Esophagus (tissue), 2 donors: ENCODE measurements around the gene TRPV3. TPM values are rescaled to one million over a fixed set of nuclear protein-coding genes. Genes with fewer than 3 reads are reported as not detected.
A peak's percentile ranks its signal among the peaks of the same experiment; 100 is the strongest.
"Not testable (repeated sequence)": the region's sequence is repeated elsewhere in the genome, so short reads cannot be mapped to it uniquely, and the experiment has no call there.

Source experiments
- H3K27ac ChIP-seq, 2 donors: one replicate each; pipeline ENCODE4 v1.5.1; 2013; ENCODE audit warnings: low read depth in 2 of 2, mild to moderate bottlenecking in 2 of 2, inconsistent platforms in 1 of 2, low read length in 1 of 2, moderate library complexity in 1 of 2
- H3K27me3 ChIP-seq, 2 donors: one replicate each; pipeline ENCODE4 v1.6.1; 2013; ENCODE audit warnings: low read length in 2 of 2, control low read depth in 1 of 2, mild to moderate bottlenecking in 1 of 2; ENCODE audit not compliant: insufficient read depth in 2 of 2, control insufficient read depth in 1 of 2
- H3K36me3 ChIP-seq, 2 donors: one replicate each; pipeline ENCODE4 v1.6.1; 2013; ENCODE audit warnings: low read length in 1 of 2; ENCODE audit not compliant: control insufficient read depth in 2 of 2, insufficient read depth in 2 of 2
- H3K4me1 ChIP-seq, 2 donors: one replicate each; pipeline ENCODE4 v1.6.1; 2013; ENCODE audit warnings: low read length in 1 of 2; ENCODE audit not compliant: control insufficient read depth in 2 of 2, insufficient read depth in 2 of 2
- H3K4me3 ChIP-seq, 2 donors: one replicate each; pipeline ENCODE4 v1.5.1; 2013; ENCODE audit warnings: low read length in 2 of 2, mild to moderate bottlenecking in 2 of 2, low read depth in 1 of 2, moderate library complexity in 1 of 2
- H3K9me3 ChIP-seq, 2 donors: one replicate each; pipeline ENCODE4 v1.6.1; 2013; ENCODE audit warnings: mild to moderate bottlenecking in 2 of 2, low read depth in 1 of 2, low read length in 1 of 2, moderate library complexity in 1 of 2; ENCODE audit not compliant: control insufficient read depth in 2 of 2, insufficient read depth in 1 of 2
- WGBS, 2 donors: extraction: QIAGEN DNeasy Blood & Tissue Kit; methylation state at CpG; one replicate each; pipeline ENCODE4 v1.1.7; 2013; 5-methylcytosine and 5-hydroxymethylcytosine counted together
- polyA plus RNA-seq, 2 donors: library from polyadenylated mRNA; stranded (reverse); fragments of 200-250 nt; gene quantifications; one replicate each; pipeline ENCODE4 v1.2.3, GENCODE V29; 2013
- donor health status: healthy with polysubstance abuse.
- donor health status: Bipolar disorder and iron deficiency.

TRPV3 gene
- polyA plus RNA-seq, 2 donors: 0.16 to 0.83 TPM

DNA sequence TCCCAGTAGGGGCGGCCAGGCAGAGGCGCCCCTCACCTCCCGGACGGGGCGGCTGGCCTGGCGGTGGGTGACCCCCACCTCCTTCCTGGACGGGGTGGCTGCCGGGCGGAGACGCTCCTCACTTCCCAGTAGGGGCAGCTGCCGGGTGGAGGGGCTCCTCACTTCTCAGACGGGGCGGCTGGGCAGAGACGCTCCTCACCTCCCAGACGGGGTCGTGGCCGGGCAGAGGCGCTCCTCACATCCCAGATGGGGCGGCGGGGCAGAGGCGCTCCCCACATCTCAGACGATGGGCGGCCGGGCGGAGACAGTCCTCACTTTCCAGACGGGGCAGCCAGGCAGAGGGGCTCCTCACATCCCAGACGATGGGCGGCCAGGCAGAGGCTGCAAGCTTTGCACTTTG, 6.6 kb upstream of the TRPV3 start:
- H3K27me3 ChIP-seq, H3K9me3 ChIP-seq: not testable (repeated sequence)
- WGBS, 2 donors: 95 to 97% methylated on average over 24 to 28 of the region's 28 CpGs

DNA sequence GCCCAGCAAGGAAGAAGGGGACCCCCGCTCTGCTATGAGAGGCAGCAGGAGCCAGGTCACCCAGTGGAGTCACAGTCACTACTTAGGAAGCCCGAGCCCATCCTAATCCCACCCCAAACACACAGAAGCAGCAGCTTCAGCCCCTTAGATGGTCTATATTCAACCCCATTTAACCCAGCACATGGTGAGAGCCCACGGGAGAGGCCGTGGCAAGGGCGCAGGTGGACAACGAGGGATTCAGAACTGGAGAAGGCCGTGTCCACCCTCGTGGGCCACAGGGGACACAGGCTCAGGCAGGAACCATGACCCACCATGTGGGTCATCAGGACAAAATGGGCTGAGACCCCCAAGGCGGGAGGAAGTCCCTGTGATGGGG, 1.6 kb upstream of the TRPV3 start:
- WGBS, 2 donors: 90 to 91% methylated on average over 9 of the region's 9 CpGs
- H3K27me3 ChIP-seq: no peaks in the 10 kb centered on the region
- no peaks in the 10 kb centered on the region for H3K36me3 ChIP-seq
- H3K4me1 ChIP-seq: peaks cover 0 to 27% of the 10 kb centered on the region in 2 donors
- no peaks in the 10 kb centered on the region for H3K9me3 ChIP-seq
- H3K4me3 ChIP-seq: no peak overlapping the region
- H3K27ac ChIP-seq: peak overlapping the region in 1 of 2 donors; percentile 59

More for the DNA sequence above, 6.6 kb upstream of the TRPV3 start:
- H3K4me3 ChIP-seq, H3K36me3 ChIP-seq, H3K4me1 ChIP-seq, H3K27ac ChIP-seq: not testable (repeated sequence)

DNA sequence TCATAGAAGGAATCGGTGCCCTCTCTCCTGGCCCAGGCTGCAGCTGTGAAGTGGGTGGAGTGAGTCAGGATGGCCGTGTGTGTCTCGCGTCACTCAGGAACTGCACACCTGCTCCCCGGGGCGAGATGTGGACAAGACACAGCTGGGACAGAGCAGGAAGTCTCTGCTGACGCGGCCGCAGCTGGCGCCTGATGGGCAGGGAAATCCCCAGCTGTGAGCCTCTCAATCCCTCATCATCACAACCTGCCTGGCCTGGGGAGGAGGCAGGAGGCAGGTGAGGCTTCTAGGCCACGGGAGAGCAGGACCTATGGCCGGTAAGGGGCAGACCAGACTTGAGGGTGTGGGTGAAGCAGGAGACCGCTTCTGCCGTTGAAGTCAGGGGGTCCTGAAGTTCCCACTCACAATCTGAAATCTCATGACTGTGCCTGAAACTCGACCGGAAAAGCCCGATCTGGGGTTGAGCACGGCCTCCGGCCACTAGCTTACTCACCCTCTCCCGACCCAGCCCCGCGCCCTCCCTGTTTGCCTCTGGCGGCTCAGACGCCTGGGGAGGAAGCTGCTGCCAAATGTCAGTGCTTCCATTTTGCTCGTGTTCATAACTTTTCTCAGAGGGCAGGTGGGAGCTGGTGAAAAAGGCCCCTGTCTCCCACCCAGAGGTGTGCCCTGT, 1.1 kb upstream of the TRPV3 start:
- no peaks in the 10 kb centered on the region for H3K9me3 ChIP-seq
- WGBS, 2 donors: 19% methylated on average over 25 of the region's 25 CpGs
- no peaks in the 10 kb centered on the region for H3K27me3 ChIP-seq
- H3K36me3 ChIP-seq: no peaks in the 10 kb centered on the region
- no peak overlapping the region for H3K4me3 ChIP-seq
- H3K27ac ChIP-seq: peak overlapping the region; percentile 59 to 71
- H3K4me1 ChIP-seq: peaks cover 0 to 27% of the 10 kb centered on the region in 2 donors

DNA sequence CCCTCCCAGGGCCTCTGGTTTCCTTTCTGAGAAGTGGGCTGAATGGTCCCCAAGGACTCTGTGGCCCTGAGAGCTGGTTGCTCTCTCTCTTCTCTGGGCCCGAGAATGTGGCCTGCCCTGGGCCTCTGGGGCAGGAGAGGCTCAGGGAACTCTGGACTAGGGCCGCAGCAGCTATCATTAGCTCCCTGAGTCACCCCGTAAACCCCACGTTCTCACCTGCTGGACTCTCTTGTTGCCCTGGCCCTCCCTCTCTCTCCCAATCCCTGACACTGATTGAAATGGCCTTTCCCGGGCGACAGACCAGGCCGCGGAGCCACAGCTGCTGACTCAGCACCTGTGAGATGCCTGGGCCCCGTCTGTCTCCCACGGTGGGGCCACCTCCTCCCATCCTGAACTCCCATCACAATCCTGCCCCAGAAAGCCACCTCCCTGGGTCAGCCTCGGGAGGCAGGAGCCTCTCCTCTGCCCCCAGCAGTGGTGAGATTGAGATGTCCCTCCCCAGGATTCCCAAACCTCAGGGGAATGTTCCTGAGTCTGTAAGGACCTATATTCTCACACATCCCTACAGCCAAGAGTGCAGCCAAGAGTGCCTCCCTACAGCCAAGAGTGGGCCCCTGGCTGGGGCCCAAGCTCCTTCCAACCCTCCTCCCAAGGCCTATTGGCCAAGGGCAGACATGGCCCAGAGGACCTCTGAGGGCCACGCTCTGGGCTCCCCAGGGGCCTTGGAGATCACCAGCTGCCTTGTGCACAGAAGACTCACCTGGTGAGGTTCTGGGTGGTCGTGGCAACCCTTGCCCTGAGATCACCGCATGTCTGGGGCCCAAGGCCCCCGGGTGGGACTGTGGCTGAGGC, 470 bp downstream of the TRPV3 start:
- Histone ChIP-seq H3K9me3 (no peaks in the 10 kb centered on the region), H3K36me3 (no peaks in the 10 kb centered on the region), H3K27ac (no peak overlapping the region), H3K4me1 (peaks cover 0 to 22% of the 10 kb centered on the region in 2 donors), H3K27me3 (no peaks in the 10 kb centered on the region), H3K4me3 (peak overlapping the region in 1 of 2 donors; percentile 5)
- 49 to 51% methylated on average over 15 of the region's 15 CpGs for WGBS, 2 donors

DNA sequence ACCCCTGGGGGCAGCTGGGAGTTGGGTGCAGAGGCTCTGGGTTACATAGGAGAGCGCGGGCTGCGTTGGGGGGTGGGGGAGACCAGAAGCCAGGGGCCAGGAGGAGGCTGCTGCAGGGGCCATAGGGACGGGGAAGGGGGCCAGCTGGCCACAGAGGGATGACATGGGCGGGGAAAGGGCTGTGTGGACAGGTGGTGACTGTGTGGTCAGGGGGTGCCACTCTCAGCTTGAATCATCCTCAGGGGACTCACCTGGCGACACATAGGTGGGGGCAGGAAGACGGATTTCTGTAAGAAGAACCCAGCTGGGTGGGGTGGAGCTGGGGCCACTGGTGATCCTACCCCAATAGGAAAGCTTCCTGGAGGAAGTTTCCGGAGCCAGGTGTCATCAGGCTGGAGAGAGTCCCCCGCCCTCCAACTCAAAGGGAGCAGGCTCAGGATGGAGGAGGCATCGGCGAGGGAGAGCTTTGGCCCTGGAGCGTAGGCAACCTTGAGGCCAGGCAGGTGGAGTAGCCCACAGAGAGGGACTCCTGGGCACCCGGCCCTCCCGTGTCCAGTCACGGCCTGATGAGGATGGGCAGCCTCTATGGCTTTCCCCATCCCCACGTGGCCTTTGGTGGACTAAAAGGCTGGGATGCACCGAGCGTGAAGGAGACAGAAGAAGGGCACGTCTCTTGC, 1.2 kb downstream of the TRPV3 start:
- Histone ChIP-seq H3K4me1 (peaks cover 0 to 22% of the 10 kb centered on the region in 2 donors), H3K27me3 (no peaks in the 10 kb centered on the region), H3K27ac (no peak overlapping the region), H3K9me3 (no peaks in the 10 kb centered on the region), H3K4me3 (no peak overlapping the region), H3K36me3 (no peaks in the 10 kb centered on the region)
- WGBS, 2 donors: 90% methylated on average over 18 to 19 of the region's 19 CpGs

DNA sequence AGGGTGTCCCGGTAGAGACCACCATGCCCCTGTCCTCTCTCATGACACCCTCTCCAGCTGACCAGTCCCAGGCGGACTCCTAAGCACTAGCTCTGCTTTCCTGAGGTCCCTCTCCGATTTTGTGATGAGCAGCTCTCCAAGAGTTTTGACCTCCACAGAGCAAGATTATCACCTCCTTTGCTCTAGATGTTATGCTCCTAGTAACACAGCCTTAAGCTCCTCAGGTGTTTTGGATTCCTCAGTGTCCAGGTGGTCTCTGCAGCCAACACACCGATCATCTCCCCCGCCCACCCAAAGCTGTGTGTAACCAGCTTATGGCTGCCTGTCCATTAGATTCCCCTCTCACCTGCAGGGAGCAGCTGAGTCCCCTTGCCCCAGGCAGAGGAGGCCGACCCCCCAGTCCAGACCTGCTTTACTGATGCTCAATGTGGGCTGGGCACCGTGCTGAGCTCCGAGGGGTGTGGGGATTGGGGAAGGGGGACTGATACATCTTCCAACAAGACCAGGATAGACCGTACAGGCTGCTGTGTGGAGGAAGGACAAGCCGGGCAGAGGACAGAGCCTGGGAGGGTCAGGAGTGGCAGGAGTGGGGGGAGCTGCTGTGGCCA, 2.3 kb downstream of the TRPV3 start:
- Histone ChIP-seq H3K36me3 (no peaks in the 10 kb centered on the region), H3K4me3 (no peak overlapping the region), H3K9me3 (no peaks in the 10 kb centered on the region), H3K27ac (no peak overlapping the region), H3K4me1 (peaks cover 0 to 22% of the 10 kb centered on the region in 2 donors), H3K27me3 (no peaks in the 10 kb centered on the region)
- WGBS, 2 donors: 82 to 87% methylated on average over 10 of the region's 10 CpGs

DNA sequence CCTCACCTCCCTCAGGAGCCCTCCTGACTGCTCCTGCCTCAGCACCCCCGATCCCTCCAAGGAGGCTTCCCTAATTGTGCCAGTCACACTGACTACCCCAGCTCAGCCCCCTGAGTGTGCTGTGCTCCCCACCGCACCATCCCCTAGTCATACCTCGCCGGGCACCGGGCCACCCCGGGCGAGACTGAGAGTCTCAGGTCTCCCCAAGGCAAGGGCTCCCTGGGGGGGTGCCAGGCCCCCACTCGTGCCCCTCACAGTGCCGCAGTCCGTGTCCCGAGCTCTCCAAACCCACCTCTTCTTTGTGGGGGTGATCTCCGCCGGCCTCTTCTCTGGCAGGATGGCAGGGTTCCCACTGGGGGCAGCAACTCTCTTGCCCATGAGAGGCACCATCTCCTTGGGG, 3.2 kb downstream of the TRPV3 start:
- H3K9me3 ChIP-seq: no peaks in the 10 kb centered on the region
- H3K27ac ChIP-seq: no peak overlapping the region
- H3K4me3 ChIP-seq: no peak overlapping the region
- WGBS, 2 donors: 94% methylated on average over 13 of the region's 13 CpGs
- H3K4me1 ChIP-seq: peaks cover 0 to 22% of the 10 kb centered on the region in 2 donors
- H3K36me3 ChIP-seq: no peaks in the 10 kb centered on the region
- no peaks in the 10 kb centered on the region for H3K27me3 ChIP-seq

DNA sequence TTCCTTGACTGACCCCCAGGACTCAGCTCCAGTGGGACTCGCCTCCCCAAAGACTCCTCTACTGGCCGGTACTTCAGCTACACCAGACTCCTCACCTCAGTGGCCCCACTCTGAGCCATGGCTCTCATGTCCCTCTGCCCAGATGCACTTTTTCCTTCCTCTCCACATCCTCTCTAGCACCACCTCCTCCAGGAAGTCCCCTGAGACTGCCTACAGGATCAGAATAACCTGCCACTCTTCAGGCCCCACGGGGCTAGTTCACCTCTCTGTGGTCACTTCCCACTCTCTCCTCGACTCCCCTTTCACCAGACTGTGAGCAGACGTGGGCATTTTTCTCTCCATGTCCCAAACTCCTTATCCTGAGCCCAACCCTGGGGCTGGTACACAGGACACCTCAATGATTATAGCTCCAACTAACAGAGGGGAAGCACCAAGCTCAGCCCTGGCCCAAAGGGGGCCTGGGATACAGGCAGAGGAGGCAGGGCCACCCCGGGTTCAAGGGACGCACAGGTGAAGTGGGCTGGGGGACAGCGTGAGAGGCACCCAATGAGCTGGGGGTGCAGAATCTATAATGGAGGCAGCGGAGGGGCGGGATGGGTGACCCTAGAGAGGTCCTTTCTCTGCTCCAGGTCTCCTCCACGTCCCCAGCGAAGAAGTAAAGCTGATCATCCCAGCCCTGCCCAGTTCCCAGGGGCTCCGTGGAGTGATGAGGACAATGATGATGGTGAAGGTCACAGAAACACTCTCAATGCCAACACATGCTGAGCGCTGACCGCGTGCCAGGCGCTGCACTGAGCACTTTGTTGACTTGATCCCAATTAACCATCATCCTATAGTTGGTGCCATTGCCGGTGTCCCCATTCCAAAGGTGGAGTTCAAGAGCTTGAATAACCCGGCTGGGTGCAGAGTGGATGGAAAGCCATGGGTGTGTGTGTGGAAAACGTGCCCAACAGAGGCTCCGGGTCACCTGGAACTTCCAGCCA, 3.9 kb downstream of the TRPV3 start:
- Histone ChIP-seq H3K27ac (no peak overlapping the region), H3K4me3 (no peak overlapping the region), H3K36me3 (no peaks in the 10 kb centered on the region), H3K27me3 (no peaks in the 10 kb centered on the region), H3K9me3 (no peaks in the 10 kb centered on the region), H3K4me1 (peaks cover 0 to 15% of the 10 kb centered on the region in 2 donors)
- 86 to 90% methylated on average over 21 of the region's 21 CpGs for WGBS, 2 donors
